HL-60 (cell line): ENCODE results near the gene ANKRD53.

Experiments
- CTCF ChIP-seq: IDR thresholded peaks from one replicate; pipeline ENCODE4 v1.5.1; 2011; ENCODE audit warnings: low read length, control low read depth, inconsistent platforms; ENCODE audit not compliant: insufficient read depth
- SPI1 ChIP-seq: IDR thresholded peaks from 2 replicates; pipeline ENCODE4 v1.6.1; 2012; ENCODE audit warnings: low read depth, mild to moderate bottlenecking, borderline replicate concordance

GRCh38 chr2:70960833-70961647, 17.4 kb upstream of the ANKRD53 start:
- TF ChIP-seq CTCF (no peak), SPI1 (no peak)
